Medulla oblongata (tissue), 1 donor: Measurements from ENCODE around the gene KLK3.
"Not testable (repeated sequence)": the region's sequence is repeated elsewhere in the genome, so short reads cannot be mapped to it uniquely, and the experiment has no call there.

ENCODE experiments used
- DNase-seq: peaks from one replicate; pipeline ENCODE4 v3.0.0-alpha.2; 2015; ENCODE audit errors: extremely low spot score

The KLK3 gene

DNA sequence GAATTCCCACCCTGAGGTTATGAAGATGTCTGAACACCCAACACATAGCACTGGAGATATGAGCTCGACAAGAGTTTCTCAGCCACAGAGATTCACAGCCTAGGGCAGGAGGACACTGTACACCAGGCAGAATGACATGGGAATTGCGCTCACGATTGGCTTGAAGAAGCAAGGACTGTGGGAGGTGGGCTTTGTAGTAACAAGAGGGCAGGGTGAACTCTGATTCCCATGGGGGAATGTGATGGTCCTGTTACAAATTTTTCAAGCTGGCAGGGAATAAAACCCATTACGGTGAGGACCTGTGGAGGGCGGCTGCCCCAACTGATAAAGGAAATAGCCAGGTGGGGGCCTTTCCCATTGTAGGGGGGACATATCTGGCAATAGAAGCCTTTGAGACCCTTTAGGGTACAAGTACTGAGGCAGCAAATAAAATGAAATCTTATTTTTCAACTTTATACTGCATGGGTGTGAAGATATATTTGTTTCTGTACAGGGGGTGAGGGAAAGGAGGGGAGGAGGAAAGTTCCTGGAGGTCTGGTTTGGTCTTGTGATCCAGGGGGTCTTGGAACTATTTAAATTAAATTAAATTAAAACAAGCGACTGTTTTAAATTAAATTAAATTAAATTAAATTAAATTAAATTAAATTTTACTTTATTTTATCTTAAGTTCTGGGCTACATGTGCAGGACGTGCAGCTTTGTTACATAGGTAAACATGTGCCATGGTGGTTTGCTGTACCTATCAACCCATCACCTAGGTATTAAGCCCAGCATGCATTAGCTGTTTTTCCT lies 7.0 kb downstream of the KLK3 start:
- DNase-seq, result no peak

DNA sequence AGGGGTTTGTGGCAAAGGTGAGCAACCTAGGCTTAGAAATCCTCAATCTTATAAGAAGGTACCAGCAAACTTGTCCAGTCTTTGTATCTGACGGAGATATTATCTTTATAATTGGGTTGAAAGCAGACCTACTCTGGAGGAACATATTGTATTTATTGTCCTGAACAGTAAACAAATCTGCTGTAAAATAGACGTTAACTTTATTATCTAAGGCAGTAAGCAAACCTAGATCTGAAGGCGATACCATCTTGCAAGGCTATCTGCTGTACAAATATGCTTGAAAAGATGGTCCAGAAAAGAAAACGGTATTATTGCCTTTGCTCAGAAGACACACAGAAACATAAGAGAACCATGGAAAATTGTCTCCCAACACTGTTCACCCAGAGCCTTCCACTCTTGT lies 14.8 kb downstream of the KLK3 start:
- DNase-seq, result no peak

DNA sequence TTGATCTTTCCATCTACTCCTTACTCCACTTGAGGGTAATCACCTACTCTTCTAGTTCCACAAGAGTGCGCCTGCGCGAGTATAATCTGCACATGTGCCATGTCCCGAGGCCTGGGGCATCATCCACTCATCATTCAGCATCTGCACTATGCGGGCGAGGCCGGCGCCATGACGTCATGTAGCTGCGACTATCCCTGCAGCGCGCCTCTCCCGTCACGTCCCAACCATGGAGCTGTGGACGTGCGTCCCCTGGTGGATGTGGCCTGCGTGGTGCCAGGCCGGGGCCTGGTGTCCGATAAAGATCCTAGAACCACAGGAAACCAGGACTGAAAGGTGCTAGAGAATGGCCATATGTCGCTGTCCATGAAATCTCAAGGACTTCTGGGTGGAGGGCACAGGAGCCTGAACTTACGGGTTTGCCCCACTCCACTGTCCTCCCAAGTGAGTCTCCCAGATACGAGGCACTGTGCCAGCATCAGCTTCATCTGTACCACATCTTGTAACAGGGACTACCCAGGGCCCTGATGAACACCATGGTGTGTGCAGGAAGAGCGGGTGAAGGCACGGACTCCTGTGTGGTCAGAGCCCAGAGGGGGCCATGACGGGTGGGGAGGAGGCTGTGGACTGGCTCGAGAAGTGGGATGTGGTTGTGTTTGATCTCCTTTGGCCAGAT lies 15.8 kb downstream of the KLK3 start:
- no peak for DNase-seq

DNA sequence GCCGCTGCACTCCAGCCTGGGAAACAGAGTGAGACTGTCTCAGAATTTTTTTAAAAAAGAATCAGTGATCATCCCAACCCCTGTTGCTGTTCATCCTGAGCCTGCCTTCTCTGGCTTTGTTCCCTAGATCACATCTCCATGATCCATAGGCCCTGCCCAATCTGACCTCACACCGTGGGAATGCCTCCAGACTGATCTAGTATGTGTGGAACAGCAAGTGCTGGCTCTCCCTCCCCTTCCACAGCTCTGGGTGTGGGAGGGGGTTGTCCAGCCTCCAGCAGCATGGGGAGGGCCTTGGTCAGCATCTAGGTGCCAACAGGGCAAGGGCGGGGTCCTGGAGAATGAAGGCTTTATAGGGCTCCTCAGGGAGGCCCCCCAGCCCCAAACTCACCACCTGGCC lies 18.3 kb downstream of the KLK3 start, which contains the start of gene KLK2:
TSS of gene KLK2 (plus strand) at position 384 of the 400 bp plus-strand sequence. CDS start 35 bp downstream, outside the sequence.
- no peak for DNase-seq

DNA sequence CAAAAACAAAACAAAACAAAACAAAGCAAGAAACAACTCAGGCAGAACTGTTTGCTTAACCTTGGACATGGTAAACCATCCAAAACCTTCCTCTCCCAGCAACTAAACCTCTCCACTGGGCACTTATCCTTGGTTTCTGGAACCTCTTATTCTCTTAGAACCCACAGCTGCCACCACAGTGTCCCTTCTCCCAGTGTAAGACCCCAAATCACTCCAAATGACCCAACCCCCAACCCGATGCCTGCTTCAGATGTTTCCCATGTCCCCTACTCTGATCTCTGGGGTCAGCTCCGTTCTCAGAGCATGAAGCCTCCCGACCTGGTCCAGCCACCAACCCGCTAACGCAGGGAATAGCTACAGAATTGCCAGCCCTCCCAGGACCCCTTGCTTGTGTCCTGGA lies 19.5 kb downstream of the KLK3 start:
- DNase-seq, result no peak

DNA sequence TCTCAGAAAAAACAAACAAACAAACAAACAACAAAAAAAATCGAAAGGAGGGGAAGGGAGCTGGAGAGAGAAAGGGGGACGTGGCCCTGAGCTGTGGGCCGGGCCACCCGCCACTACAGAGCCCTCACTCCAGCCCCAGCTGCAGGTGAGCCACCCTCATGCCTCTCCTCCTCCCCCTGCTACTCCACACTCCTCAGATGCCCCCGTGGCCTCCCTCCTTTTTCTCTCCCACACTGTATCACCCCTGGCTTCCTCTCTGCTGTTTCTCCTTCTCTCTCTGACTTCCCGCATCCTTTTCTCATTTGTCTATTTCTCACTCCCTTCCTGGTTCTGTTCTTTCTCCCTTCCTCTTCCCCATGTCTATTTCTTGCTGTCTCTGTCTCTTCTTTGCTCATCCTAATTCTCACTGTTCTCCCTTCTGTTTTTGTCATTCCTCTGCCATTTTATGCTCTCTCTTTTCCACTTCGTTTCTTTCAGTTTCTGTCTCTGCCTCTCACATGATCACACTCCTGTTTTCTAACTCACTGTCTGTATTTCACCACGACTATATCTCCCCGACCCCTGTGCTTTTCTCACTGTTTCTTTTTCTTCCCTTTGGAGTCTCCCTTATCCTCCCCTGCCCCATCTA lies 21.2 kb downstream of the KLK3 start:
- DNase-seq, result no peak

DNA sequence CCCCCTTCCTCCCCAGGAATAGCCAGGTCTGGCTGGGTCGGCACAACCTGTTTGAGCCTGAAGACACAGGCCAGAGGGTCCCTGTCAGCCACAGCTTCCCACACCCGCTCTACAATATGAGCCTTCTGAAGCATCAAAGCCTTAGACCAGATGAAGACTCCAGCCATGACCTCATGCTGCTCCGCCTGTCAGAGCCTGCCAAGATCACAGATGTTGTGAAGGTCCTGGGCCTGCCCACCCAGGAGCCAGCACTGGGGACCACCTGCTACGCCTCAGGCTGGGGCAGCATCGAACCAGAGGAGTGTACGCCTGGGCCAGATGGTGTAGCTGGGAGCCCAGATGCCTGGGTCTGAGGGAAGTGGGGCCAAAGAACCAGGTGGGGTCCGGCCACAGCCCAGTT lies 21.7 kb downstream of the KLK3 start:
- DNase-seq, result no peak

DNA sequence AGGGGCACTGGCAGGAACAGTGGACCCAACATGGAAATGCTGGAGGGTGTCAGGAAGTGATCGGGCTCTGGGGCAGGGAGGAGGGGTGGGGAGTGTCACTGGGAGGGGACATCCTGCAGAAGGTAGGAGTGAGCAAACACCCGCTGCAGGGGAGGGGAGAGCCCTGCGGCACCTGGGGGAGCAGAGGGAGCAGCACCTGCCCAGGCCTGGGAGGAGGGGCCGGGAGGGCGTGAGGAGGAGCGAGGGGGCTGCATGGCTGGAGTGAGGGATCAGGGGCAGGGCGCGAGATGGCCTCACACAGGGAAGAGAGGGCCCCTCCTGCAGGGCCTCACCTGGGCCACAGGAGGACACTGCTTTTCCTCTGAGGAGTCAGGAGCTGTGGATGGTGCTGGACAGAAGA lies 22.6 kb downstream of the KLK3 start:
- no peak for DNase-seq

DNA sequence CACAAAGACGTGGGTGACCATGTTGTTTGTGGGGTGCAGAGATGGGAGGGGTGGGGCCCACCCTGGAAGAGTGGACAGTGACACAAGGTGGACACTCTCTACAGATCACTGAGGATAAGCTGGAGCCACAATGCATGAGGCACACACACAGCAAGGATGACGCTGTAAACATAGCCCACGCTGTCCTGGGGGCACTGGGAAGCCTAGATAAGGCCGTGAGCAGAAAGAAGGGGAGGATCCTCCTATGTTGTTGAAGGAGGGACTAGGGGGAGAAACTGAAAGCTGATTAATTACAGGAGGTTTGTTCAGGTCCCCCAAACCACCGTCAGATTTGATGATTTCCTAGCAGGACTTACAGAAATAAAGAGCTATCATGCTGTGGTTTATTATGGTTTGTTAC lies 24.1 kb downstream of the KLK3 start:
- no peak for DNase-seq

DNA sequence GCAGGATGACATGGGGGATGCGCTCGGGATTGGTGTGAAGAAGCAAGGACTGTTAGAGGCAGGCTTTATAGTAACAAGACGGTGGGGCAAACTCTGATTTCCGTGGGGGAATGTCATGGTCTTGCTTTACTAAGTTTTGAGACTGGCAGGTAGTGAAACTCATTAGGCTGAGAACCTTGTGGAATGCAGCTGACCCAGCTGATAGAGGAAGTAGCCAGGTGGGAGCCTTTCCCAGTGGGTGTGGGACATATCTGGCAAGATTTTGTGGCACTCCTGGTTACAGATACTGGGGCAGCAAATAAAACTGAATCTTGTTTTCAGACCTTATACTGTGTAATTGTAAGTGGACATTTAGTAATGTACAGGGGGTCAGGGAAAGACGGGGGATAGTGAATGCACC lies 25.5 kb downstream of the KLK3 start:
- DNase-seq, result no peak

DNA sequence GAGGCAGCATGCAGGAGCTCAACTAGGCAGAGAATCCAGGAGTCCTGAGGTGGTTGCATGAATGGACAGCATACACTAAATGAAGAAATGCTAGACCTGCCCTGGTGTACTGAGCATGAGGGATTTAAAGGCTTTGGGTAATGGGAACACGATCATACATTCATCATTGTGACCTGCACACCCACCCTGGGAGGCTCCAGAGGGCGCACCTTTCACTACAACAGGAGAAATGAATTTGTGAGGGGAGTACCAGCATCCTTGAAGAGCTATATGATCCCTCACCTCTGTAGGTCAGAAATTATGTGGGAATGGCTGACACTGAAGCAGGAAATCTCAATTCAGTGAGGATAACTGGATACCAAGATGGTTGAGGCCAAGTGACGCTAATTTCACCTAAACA lies 27.5 kb downstream of the KLK3 start:
- no peak for DNase-seq

DNA sequence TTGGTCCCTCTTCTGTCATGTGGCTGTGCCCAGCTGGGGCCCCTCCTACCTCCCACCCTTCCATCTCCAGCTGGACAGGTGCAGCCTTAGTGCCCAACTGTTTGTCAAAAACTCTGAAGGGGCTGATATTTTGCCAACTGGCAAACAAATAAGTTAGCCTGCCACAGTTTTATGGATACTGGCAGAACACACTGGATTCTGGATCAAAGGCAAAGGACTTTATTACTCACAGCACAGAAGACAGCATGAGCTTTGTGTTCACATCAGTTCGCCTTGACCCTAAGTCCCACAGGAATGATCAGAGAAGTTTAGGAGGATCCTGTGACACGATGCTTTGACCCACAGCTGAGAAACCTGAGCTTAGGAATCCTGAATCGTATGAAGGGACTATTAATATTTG lies 34.9 kb downstream of the KLK3 start:
- DNase-seq, result no peak

DNA sequence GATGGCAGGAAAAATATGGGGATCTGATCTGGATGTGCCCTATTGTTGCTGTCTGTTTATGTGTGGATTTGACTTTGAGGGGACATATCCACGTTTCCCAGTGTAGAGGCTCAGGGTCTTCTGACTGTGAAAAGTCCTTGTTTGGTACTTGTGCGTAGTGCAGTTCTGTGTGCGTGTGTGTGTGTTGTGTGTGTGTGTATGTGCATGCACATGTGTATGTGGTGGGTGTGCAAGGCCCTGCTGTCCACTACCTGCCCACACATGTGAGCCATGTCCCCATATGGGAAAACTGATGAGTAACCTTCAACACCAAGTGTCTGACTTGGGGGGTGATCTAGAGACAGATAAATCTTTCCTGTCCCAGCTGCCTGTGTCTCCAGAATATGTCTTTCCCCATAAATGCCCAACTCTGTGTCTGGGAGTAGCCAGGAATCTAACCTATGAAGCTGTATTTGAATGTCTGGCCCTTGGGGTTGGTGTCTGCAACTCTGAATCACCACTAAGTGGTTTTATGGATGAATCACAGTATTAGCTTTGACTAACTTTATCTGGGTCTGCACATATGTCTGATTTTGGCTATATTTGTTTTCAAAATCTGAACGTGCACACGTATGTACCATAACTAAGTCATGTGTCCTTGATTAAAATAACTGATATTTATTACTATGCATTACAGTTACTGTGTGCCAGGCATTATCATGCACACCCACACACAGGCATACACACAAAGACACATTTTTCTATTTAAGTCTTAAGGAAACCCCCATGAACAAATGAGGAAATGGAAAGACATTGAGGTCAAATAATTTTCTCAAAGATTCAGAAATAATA lies 35.9 kb downstream of the KLK3 start:
- DNase-seq, result no peak

DNA sequence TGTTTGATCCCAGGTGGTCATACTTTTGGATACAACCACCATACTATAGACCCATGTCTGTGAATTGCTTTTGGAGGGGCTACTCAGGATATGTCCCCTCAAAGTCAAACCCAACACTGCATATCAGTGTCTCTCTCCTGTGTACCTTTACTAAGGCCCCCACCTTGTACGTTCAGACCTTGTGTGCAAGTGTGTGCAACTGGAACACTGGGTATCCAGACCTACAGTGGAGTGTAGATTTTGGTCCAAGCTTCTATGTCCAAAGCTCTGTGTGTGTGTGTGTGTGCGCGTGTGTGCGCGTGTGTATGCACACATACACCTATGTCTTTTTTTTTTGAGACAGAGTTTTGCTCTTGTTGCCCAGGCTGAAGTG lies 36.5 kb downstream of the KLK3 start:
- DNase-seq, result no peak

DNA sequence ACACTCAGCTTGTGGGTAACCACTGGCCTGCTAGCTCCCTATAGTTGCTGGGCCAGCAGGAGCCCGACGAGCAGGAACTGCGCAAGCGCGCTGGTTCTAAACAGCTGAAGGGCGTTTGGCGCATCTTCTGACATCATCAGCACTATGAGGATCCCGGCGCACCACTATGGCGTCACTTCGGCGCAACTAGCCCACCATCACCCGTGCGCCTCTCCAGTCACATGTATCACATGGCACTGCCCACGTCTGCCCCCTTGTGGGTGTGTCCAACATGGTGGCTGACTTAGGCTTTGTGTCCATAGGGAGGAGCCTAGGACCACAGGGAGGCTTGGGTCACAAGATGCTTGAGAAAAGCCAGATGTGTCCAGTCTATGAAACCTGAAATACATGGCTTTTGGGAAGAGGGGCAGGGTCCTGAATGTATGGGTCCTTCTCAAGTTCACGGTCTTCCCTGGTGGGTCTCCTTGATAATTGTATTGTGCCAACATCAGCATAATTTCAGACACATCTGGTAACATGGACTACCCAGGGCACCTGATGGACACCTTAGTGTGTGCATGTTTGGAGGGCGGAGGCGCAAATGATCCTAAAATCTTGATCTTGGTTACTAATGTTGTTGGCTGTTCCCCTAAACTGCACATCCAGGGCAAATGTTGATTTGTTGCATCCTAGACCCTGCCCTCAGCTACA lies 38.5 kb downstream of the KLK3 start:
- DNase-seq, result no peak

DNA sequence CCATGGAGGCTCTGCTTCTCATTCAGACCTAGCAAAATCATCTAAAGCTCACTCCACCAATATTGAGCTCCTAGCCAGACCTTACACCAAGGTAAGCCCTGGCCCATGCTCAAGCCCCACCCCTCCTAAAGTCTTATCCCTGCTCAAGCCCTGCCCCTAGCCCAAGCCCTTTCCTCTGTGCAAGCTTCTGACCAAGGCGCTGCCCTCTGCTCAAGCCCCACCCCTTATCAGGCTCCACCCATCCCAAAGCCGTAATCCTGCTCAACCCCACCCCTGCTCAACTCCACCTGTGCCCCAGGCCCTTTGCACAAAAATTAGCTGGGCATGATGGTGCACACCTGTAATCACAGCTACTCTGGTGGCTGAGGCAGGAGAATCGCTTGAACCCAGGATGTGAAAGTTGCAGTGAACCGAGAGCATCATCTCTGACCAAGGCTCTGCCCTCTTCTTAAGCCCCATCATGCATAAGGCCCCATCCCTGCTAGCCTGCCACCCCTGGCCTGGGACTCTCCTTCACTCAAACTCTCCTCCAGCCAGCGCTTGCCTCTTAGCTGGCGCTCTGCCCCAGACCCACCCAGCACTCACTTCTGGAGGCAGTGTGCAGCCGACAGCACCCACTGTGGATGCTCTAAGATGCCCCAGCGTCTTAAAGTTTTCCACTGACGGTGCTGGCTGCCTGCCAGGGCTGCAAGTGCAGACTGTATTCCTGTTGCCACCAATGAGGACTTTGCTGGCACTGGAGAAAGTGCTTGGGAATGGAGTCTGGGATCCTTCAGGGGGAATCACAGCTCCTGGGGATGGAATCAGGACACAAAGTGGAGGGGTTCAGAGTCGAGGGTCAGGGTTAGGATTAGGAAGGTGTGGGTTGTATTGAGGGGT lies 40.0 kb downstream of the KLK3 start:
- no peak for DNase-seq

DNA sequence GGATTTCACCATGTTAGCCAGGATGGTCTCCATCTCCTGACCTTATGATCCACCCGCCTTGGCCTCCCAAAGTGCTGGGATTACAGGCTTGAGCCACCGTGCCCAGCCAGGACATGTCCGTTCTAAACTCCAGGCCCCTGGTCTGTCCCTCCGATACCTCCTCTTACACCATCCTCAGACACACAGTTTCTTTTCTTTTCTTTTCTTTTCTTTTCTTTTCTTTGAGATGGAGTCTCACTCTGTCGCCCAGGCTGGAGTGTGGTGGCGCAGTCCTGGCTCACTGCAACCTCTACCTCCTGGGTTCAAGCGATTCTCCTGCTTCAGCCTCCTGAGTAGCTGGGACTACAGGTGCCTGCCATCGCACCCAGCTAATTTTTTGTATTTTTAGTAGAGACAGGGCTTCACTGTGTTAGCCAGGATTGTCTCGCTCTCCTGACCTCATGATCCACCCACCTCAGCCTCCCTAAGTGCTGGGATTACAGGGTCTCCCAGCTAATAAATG lies 41.4 kb downstream of the KLK3 start:
- not testable (repeated sequence) for DNase-seq

DNA sequence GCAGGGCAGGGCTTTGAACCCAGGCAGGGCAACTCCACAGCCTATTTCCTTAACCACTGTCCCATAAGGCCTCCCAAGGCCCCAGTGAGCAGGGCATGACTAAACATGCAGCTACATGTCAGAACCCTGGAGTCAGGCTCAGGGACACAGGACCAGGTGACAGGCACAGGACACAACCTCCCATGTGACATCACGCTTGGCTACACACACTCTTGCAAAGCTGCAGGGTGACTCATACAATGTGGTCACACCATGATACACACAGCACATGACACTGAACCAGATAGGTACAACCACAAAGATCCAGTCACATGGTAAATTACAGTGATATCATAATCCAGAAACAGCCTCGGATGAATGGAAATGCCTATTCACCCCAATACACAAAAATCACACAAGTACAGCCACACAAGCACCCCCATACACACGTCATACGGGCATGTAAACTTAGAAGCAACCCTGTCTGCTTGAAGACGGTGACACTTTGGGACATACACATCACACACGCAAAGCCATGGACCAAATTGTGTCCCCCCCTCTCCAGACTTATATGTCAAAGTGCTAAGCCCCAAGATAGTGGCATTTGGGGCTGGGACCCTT lies 42.0 kb downstream of the KLK3 start:
- no peak for DNase-seq

DNA sequence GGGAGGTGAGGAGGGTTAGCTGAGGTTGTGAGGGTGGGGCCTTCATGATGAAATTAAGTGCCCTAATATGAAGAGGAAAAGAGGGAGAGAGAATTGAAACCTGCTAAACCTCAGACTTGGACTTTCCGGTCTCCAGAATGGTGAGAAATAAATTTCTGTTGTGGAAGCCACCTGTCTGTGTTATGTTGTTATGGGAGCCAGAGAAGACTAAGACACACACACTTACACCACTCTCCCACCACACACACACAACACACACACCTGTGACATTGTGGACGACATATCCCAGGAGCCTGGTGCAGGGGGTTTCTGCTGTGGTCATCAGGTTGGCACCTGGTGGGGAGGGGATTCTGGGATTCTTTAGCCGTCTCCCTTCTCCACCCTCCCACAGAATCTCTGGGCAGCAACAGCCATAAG lies 42.5 kb downstream of the KLK3 start:
- no peak for DNase-seq

DNA sequence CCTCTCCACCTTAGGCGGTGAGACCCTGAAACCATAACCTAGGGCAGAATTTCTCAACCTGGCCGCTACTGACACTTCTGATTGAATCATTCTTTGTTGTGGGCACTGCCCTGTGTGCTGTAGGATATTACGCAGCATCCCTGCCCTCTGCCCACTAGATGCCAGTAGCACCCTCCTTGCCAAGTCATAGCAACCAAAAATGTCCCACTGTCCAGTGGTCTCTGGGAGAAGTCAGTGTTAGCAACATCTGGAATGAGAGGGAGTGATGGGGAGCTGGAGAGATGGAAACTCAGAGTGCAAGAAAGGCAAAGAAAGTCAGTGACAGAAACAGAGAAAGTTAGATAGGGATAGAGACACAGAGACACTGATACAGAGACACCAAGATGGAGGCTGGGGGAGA lies 42.9 kb downstream of the KLK3 start:
- DNase-seq, result no peak
